HG02973 (cell line): Measurements from ENCODE around the gene LMTK2.

Source experiments
- ATAC-seq: cut with Tn5 transposase; IDR thresholded peaks from one replicate; pipeline ENCODE4 v1.9.1; 2021; ENCODE audit warnings: moderate library complexity; ENCODE audit not compliant: unreplicated experiment

LMTK2 gene

DNA sequence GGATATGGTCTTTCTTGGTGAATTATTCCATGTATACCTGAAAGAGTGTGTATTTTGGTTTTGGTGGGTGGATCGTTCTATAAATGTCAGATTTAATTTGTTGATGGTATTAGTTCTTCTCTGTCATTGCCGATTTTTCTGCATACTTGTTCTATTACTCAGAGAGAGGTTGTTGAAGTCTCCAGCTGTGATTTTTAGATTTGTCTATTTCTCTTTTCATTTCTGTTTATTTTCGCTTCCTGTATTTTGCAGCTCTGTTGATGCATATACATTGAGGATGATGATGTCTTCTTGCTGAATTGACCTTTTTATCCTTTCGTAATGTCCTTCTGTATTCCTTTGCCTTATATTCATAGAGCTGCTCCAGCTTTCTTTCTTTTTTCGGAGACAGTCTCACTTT is 92.5 kb downstream of the LMTK2 start:
- no peak for ATAC-seq

DNA sequence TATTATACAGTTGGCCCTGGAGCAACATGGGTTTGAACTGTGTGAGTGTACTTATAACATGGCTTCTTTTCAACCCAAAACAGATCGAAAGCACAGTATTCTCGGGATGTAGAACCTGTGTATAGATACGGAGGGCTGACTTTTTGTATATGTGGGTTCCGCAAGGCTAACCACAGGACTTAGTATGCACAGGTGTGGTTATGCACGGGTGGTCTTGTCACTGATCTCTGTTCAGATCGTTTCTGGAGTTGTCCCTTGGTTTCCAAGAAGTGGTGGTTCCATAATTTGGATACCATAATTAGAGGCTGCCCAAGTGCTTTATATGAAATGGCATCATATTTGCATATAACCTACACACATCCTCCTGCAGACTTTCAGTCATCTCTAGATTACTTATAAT is 93.7 kb downstream of the LMTK2 start:
- ATAC-seq: peak; percentile 35

DNA sequence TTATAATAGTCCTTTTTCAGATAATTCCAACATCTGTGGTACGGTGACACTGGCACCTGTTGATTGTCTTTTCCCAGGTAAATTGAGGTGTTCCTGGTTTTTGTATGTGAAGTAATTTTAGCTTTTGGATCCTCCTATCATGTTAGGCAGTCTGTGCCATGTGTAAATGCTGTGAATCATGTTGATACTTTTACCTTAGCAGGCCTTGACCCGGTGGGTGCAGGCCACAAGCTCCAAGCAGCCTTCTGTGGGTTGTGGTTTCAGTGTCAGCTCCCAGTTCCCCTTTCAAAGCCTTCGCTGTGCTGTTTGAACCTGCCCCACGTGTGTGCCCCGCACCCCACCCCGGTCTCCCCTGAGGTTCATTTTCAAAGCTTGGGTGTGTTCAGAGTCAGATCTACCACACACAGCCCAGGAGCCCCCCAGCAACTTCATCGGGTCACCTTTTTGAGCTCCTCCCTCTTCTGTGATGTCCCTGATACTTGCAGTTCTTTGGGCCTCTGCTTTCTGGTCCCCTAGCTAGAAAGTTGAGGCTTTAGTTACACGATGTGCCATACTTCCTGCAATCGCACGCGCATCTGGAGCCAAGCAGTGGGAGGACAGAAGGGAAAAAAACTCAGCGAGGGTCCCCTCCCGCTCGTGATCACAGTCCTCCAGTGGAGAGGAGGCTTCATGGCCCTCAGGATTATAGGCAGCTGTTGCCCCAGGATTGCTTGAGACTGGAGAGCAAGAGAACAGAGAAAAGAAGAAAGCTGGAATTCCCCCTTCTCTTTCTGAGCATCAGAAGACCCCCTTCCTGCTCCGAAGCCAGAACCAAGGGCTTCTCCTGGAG is 95.9 kb downstream of the LMTK2 start:
- peak; percentile 90 for ATAC-seq

DNA sequence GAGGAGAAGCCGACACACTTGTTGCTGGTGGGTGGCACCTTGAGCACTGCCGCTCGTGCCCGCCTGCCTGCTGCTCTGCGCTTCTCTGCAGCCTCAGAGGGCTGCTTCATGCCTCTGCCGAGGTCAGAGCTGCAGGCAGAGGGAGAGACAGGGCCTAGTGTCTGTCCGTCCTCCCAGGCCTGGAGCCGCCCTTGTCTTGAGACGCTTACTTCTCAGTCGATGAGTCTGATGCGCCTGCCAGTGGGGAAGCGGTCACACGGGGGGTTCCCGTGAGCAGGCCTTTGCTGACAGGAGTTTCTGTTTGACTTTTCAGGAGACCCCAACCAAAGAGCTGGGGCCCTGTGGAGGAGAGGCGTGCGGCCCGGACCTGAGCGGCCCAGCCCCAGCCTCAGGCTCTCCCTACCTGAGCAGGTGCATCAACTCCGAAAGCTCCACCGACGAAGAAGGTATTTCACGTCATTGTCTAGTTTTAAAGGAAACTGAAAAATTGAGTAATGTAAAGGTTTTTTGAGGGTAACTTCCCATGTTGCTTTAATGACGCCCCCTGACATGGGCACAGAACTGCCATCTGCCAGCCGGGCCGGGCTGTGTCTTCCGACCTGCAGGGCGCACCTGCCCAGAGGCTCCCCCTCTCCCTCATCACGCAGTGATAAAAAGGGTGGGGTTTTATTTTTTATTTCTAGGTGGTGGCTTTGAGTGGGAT is 96.8 kb downstream of the LMTK2 start:
- ATAC-seq: peak; percentile 43

DNA sequence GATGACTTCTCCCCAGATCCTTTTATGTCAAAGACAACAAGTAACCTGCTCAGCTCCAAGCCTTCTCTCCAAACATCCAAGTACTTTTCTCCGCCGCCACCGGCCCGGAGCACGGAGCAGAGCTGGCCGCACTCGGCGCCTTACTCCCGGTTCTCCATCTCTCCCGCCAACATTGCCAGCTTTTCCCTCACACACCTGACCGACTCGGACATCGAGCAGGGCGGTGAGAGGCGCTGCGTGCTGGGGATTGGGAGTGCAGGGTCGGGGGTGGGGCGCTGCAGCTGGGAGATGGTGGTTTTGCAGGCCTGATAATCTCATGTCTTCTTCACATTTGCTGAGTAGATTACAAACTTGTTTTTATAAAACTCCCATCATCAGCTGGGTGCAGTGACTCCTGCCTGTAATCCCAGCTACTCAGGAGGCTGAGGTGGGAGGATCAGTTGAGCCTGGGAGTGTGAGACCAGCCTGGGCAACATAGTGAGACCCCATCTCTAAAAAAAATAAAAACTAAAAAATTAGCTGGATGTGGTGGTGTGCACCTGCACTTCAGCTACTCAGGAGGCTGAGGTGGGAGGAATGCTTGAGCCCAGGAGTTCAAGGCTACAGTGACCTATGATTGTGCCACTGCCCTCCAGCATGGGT is 97.4 kb downstream of the LMTK2 start:
- no peak for ATAC-seq

DNA sequence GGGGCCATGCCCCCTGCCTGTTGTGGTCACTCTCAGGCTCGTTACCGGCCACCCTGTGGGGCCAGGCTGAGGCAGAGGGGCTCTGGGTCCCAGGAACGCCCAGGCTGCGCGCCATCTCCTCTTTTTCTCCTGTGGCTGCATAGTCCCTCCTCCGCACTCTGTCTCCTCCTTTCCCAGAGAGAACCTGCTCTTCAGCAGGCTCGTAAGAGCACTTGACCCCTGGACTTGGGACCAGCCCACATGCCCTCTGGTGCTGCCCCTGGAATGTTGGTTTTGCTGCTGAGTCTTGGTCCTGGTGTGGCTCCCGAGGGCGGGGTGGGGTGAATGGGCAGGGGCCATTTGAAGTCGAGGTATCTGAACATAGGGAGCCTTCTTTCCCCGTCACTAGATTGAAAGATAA is 98.0 kb downstream of the LMTK2 start:
- no peak for ATAC-seq

- no peak for ATAC-seq
These were observed 98.6 kb downstream of the LMTK2 start for GRCh38 chr7:98205162-98205845.

GRCh38 chr7:98206451-98207330 is 100.0 kb downstream of the LMTK2 start:
- ATAC-seq: no peak

- no peak for ATAC-seq
These were observed 102.7 kb downstream of the LMTK2 start for GRCh38 chr7:98209166-98209920.

GRCh38 chr7:98210513-98211220 is 104.0 kb downstream of the LMTK2 start:
- ATAC-seq: no peak

- no peak for ATAC-seq
These were observed 104.6 kb downstream of the LMTK2 start, which contains the start of gene BHLHA15 for GRCh38 chr7:98211221-98211675. BHLHA15 (plus strand) TSS chr7:98211439; CDS start chr7:98212310, 871 bp downstream.

DNA sequence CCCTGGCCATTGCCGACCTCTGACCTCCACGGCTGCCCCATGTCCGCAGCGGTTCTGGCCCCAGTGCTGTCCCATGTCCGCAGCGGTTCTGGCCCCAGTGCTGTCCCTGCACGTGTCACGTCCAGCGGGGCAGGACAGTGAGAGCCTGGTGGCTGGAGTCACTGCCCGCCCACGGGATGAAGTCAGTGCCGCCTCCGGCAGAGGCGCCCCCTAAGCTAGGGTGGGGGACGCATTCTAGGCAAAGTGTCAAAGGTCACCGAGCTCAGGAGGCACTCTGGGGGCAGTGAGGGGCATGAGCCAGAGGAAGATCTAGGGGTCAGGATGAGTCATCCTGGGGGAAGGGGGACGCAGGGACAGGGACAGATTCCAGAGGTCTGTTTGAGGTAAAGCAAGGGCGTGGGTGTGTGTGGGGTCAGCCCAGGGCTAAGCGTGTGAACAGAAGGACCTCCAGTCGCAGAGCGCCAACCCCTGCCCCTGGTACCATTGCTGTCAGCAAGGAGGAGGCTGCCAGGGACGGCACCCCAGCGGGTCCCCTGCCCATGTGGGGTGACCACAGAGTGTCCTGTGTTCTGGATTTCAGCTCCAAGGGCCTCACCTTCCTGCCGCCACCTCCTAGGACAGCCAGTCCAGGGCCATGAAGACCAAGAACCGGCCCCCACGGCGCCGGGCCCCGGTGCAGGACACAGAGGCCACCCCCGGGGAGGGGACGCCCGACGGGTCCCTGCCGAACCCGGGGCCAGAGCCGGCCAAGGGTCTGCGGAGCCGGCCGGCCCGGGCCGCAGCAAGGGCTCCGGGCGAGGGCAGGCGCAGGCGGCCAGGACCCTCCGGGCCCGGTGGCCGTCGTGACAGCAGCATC is 105.2 kb downstream of the LMTK2 start:
- no peak for ATAC-seq

DNA sequence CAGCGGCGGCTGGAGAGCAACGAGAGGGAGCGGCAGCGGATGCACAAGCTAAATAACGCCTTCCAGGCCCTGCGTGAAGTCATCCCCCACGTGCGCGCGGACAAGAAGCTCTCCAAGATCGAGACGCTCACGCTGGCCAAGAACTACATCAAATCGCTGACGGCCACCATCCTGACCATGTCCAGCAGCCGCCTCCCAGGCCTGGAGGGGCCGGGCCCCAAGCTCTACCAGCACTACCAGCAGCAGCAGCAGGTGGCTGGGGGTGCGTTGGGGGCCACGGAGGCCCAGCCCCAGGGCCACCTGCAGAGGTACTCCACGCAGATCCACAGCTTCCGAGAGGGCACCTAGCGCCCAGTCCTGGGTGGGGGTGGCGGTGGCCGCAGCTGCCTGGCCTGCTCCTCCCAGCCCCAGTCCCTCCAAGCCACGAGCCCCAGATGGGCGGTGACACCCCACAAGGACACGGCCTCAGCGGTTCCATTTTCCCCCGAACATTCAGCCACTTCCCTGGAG is 105.9 kb downstream of the LMTK2 start:
- no peak for ATAC-seq

DNA sequence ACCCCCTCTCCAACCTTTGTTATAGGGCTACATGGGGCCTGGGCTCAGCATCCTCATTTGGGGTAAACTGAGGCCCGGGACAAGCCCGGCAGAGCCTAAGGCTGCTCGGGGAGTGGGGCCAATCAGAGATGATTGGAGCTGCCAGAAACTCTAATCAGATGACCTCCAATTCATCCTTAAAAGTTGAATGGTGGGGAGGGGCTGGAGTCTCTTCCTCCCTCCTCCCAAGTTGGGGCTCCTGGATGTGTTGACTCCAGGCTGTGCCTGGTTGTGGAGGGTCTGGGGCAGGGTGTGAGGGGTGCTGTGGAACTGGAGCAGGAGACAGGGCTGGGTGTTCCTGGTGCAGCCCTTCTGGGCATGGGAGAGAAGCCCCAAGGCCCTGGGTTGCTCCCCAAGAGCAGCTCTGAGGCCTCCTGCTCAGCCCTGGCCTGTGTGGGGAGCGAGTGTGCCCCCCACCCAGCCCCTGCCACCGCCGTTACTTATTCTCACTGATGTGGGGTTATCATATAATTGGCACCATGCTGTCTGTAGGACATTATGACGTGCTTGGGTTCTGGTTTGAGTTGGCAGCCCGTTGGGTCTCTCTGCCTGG is 106.7 kb downstream of the LMTK2 start:
- ATAC-seq: no peak

- ATAC-seq: no peak
These were observed 107.5 kb downstream of the LMTK2 start for GRCh38 chr7:98213888-98214810.

GRCh38 chr7:98214811-98215321 is 108.2 kb downstream of the LMTK2 start:
- no peak for ATAC-seq
